ENCODE measurements around the gene EHD4.
A peak's percentile ranks its signal among the peaks of the same experiment; 100 is the strongest.

The EHD4 gene

GRCh38 chr15:41915255-41915994, 56.9 kb downstream of the EHD4 start:
- intact Hi-C loops (cut with DNase I), result no loop called here

DNA sequence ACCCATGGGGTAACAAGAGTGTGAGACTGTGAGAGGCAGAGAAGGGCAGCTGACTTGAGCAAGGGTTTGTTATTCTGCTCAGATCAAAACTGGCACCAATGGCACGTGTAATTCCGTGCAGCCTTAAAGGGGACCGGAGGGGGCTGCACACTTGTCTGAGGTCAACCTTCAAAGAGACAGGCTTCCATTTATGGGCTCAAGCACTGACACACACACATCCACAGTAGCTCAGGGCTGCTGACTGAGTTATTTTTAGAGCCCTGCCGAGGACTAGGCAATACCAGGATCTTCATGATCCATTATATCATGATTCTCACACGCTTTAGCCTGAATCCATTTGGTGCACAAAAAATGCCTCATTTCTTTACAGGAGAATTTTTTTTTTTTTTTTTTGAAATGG, 57.9 kb downstream of the EHD4 start:
- peak in 1 of 42 donors; percentile 29 for DNase-seq
- intact Hi-C loops (cut with DNase I), result no loop called here

More at GRCh38 chr15:41915255-41915994, 56.9 kb downstream of the EHD4 start:
- no peak for DNase-seq

GRCh38 chr15:41913256-41913655, 59.1 kb downstream of the EHD4 start:
- DNase-seq, result no peak
- intact Hi-C loops (cut with DNase I), result no loop called here

DNA sequence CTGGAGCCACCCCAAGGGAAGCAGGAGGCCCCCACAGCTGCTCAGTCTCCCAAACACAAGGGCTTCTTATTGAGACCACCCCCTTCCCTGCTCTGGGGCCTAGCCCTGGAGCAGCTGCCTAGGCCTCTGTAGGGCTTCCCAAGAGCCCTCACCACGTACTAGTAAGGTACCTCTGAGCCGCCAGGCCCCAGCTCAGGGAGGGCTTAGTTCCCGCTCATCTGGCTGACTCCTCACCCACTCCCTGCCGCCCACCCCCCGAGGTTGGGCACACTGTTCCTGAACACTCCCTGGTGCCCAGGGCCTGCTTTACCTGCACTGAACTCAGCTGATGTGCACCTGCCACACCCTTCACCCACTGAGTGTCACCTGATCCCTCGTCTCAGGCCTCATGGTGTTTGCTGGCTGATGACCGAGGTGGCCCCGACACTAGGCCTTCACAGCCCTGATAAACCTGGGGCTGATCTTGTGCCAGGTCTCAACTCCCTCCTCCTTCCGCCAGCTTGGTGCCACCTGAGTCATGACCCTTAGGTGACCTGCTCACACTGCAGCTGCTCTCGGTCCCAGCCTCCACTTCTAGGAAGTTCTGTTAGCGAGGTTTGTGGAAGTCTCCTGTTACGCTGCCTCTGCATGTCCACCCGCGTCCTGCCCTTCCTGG, 60.5 kb downstream of the EHD4 start:
- intact Hi-C loops (cut with DNase I), result no loop called here
- DNase-seq, result no peak

GRCh38 chr15:41908736-41909461, 63.5 kb downstream of the EHD4 start:
- no peak for DNase-seq
- intact Hi-C loops (cut with DNase I), result loop anchor here (10.0 kb wide), 1 partner anchor 334 kb away; no protein-coding TSS in a partner anchor

DNA sequence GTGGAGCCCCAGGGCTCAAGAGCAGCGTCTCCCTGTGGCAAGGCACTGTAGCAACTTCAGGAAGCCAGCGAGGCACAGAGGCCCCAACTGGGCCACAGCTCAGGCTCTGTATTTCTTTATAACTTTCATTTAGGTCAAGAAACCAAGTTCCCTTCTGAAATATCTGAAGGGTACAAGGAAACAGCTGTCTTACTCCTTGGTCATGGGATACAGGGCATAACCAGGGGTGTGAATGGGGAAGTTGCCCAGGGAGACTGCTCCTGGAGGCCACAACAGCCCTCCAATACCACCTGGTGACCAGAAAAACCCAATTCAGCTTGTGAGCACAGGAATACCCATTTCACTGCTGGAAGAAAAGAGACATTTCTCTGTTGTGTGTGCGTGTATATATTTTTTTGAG, 65.2 kb downstream of the EHD4 start:
- DNase-seq, result no peak
- intact Hi-C loops (cut with DNase I), result loop anchor here (10.0 kb wide), 1 partner anchor 332 kb away; no protein-coding TSS in a partner anchor

DNA sequence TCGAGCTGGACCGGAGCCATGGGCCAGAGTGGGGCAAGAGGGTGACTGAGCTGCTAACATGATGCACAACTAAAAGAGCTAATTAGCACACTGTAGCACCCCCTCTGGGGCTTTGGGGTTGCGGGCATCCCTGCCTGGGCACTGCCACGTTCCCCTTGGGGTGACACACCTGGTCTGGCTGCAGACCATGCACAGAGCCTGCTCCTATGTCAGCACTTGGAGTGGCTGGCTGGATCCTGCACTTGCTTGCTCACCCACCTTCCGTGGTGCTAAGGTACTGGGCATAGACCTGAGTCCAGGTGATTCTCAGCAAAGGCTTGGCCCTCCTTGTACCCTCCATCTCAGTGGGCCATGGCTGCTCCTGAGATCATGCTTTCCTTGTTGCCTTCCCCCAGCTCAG, 65.7 kb downstream of the EHD4 start:
- intact Hi-C loops (cut with DNase I), result loop anchor here (10.0 kb wide), 1 partner anchor 332 kb away; no protein-coding TSS in a partner anchor
- no peak for DNase-seq

- intact Hi-C loops (cut with DNase I), result loop anchor here (10.0 kb wide), 1 partner anchor 330 kb away; no protein-coding TSS in a partner anchor
- no peak for DNase-seq
Observed at GRCh38 chr15:41905036-41905793, 67.1 kb downstream of the EHD4 start.

- intact Hi-C loops (cut with DNase I), result loop anchor here (10.0 kb wide), 1 partner anchor 330 kb away; no protein-coding TSS in a partner anchor
- DNase-seq, result peak; percentile 20 to 89 (median 74)
Observed at GRCh38 chr15:41904541-41905005, 67.8 kb downstream of the EHD4 start.

- intact Hi-C loops (cut with DNase I), result loop anchor here (10.0 kb wide), 1 partner anchor 329 kb away; no protein-coding TSS in a partner anchor
- DNase-seq, result no peak
Observed at GRCh38 chr15:41903782-41904181, 68.6 kb downstream of the EHD4 start.

DNA sequence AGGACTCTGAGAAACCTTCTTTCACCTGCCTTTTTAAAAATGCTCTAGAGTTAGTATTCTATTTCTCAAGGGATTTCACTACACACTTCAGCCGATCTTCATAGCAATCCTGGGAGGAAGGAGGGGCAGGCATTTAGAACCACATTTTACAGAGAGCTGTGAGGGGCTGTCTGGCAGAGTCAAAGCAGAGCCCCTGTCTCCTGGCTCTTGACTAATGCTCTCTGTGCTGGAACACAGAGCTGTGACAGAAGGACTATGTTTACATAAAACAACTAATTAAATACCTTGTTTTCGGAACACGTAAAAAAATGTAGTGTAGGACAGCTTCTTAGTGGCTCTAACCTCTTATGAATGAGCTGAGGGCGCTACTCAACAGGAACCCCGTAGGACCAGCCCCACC, 70.9 kb downstream of the EHD4 start:
- no peak for DNase-seq
- intact Hi-C loops (cut with DNase I), result loop anchor here (10.0 kb wide), 1 partner anchor 327 kb away; no protein-coding TSS in a partner anchor

DNA sequence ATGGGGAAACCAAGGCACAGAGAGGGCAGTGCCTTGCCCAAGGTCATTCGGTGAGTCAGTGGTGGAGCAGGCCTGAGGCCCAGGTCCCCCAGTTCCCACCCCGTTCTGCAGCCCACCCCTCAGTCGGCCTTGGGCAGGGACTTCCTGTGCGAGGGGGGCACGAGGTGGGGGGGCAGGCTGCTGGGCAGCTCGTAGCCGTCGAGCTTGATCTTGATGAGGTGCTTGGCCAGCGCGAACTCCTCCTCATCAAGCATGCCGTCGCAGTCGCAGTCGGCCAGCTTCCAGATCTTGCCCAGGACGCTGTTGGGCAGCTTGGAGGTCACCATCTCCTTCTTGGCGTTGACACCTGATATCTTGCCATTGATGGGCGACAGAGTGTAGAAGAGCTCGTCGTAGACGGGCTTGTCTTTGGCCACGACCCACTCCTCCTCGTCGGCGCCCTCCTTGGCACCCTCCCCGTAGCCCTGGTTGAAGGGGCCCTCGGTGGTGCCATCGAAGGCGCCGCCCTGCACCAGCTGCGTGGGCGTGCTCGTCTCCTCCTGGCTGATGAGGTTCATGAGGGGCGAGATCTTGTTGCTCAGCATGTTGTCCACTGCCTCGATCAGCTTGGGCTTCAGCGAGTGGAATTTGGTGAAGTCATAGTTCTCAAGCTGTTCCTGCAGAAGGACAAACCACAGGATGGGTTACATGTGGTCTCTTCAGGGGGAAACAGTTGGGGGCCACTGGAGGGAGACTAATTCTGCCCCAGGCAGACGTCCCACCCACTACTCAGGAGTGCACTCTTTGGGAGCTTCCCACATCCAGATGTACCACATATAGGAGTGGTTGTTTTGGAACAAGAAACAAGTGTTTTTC, 71.6 kb downstream of the EHD4 start:
- intact Hi-C loops (cut with DNase I), result loop anchor here (10.0 kb wide), 1 partner anchor 326 kb away; no protein-coding TSS in a partner anchor
- DNase-seq, result no peak

- intact Hi-C loops (cut with DNase I), result loop anchor here (10.0 kb wide), 1 partner anchor 325 kb away; no protein-coding TSS in a partner anchor
- no peak for DNase-seq
Observed at GRCh38 chr15:41899854-41900442, 72.4 kb downstream of the EHD4 start.

- no peak for DNase-seq
- intact Hi-C loops (cut with DNase I), result no loop called here
Observed at GRCh38 chr15:41897363-41897799, 75.0 kb downstream of the EHD4 start.

GRCh38 chr15:41896566-41896965, 75.8 kb downstream of the EHD4 start:
- intact Hi-C loops (cut with DNase I), result no loop called here
- no peak for DNase-seq

DNA sequence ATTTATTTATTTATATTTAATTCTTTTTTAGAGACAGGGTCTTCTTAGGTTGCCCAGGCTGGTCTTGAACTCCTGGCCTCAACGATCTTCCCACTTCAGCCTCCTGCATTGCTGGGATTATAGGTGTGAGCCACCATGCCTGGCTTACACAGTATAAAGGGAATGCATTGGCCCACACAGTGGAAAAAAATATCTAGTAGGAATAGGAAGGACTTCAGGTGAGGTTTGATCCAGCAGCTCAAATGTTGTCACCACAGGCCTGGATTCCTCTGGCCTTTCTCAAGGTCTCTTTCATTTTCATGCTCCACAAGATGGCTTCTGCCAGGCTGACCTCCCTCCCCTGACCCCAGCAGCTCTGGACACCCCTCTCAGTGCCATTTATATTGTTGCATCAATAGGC, 76.4 kb downstream of the EHD4 start:
- DNase-seq, result no peak
- intact Hi-C loops (cut with DNase I), result no loop called here

DNA sequence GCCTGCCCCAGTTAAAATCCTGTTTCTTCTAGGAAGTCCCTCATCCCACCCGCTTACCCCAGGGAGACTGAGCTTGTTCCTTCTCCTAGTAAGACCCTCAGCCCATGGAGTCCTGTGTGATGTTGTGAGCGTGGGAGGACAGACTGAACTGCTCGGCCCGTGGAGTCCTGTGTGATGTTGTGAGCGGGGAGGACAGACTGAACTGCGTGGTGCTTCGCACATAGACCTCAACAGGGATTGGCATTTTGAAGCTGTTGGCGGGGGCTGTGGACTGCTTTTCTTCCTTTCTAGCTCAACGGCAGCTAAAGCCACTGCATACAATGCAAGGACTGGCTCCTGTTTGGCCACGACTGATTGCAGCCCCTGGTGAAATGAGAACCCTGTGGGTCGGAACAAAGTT, 76.9 kb downstream of the EHD4 start:
- intact Hi-C loops (cut with DNase I), result no loop called here
- DNase-seq, result no peak

All from head of caudate nucleus (tissue), 42 donors.